ENCODE data around the gene MORC3.
"Not testable (repeated sequence)": the region's sequence is repeated elsewhere in the genome, so short reads cannot be mapped to it uniquely, and the experiment has no call there.

MORC3 gene

GRCh38 chr21:36369064-36369685 lies 49.2 kb downstream of the MORC3 start:
- in situ Hi-C loops (cut with HindIII; ENCODE audit: low sequenced_read_pairs): no loop called here
- H3K4me3 ChIP-seq (ENCODE audit: low read depth, low read length): no peak overlapping the region
- no peak for TF ChIP-seq CTCF (IDR thresholded peaks at IDR 0.05; ENCODE audit: low read depth, low read length)
- DNase-seq (ENCODE audit: low read depth, low spot score): no peak

GRCh38 chr21:36375994-36376393 lies 56.0 kb downstream of the MORC3 start:
- no peak for TF ChIP-seq CTCF (IDR thresholded peaks at IDR 0.05; ENCODE audit: low read depth, low read length)
- in situ Hi-C loops (cut with HindIII; ENCODE audit: low sequenced_read_pairs): no loop called here
- DNase-seq (ENCODE audit: low read depth, low spot score): no peak
- no peak overlapping the region for H3K4me3 ChIP-seq (ENCODE audit: low read depth, low read length)

- no peak for TF ChIP-seq CTCF (IDR thresholded peaks at IDR 0.05; ENCODE audit: low read depth, low read length)
- in situ Hi-C loops (cut with HindIII; ENCODE audit: low sequenced_read_pairs): no loop called here
- DNase-seq (ENCODE audit: low read depth, low spot score): no peak
- no peak overlapping the region for H3K4me3 ChIP-seq (ENCODE audit: low read depth, low read length)
Measured at GRCh38 chr21:36377391-36377842, 57.4 kb downstream of the MORC3 start.

- in situ Hi-C loops (cut with HindIII; ENCODE audit: low sequenced_read_pairs): no loop called here
- H3K4me3 ChIP-seq (ENCODE audit: low read depth, low read length): no peak overlapping the region
- no peak for DNase-seq (ENCODE audit: low read depth, low spot score)
- no peak for TF ChIP-seq CTCF (IDR thresholded peaks at IDR 0.05; ENCODE audit: low read depth, low read length)
Measured at GRCh38 chr21:36379251-36379650, 59.3 kb downstream of the MORC3 start.

- H3K4me3 ChIP-seq (ENCODE audit: low read depth, low read length): no peak overlapping the region
- in situ Hi-C loops (cut with HindIII; ENCODE audit: low sequenced_read_pairs): no loop called here
Measured at GRCh38 chr21:36381841-36382589, 62.0 kb downstream of the MORC3 start.

GRCh38 chr21:36382722-36383121 lies 62.7 kb downstream of the MORC3 start:
- H3K4me3 ChIP-seq (ENCODE audit: low read depth, low read length); DNase-seq (ENCODE audit: low read depth, low spot score); in situ Hi-C loops (cut with HindIII; ENCODE audit: low sequenced_read_pairs): not testable (repeated sequence)

More at GRCh38 chr21:36381841-36382589, 62.0 kb downstream of the MORC3 start:
- DNase-seq (ENCODE audit: low read depth, low spot score): no peak
- no peak for TF ChIP-seq CTCF (IDR thresholded peaks at IDR 0.05; ENCODE audit: low read depth, low read length)

GRCh38 chr21:36384885-36385232 lies 64.9 kb downstream of the MORC3 start:
- peak overlapping the region; percentile 52 for H3K4me3 ChIP-seq (ENCODE audit: low read depth, low read length)
- in situ Hi-C loops (cut with HindIII; ENCODE audit: low sequenced_read_pairs): no loop called here
- DNase-seq (ENCODE audit: low read depth, low spot score): no peak
- no peak for TF ChIP-seq CTCF (IDR thresholded peaks at IDR 0.05; ENCODE audit: low read depth, low read length)

All from astrocyte of the spinal cord (primary cell).